Lower leg skin (tissue), 3 donors: ENCODE data around the gene ITGA11.

Source experiments
- POLR2A ChIP-seq, 2 donors: fragments of 450-650 bp; IDR thresholded peaks; one replicate each; pipeline ENCODE4 v1.6.1; 2016 to 2017; ENCODE audit warnings: antibody characterized with exemption in 2 of 2, mild to moderate bottlenecking in 1 of 2, moderate library complexity in 1 of 2
- TF ChIP-seq, protein P1 (sequence below), 3 donors: fragments of 450-650 bp; IDR thresholded peaks; one replicate each; pipeline ENCODE4 v1.5.1; 2016; ENCODE audit warnings: antibody characterized with exemption in 3 of 3, mild to moderate bottlenecking in 3 of 3, moderate library complexity in 2 of 3

DNA sequence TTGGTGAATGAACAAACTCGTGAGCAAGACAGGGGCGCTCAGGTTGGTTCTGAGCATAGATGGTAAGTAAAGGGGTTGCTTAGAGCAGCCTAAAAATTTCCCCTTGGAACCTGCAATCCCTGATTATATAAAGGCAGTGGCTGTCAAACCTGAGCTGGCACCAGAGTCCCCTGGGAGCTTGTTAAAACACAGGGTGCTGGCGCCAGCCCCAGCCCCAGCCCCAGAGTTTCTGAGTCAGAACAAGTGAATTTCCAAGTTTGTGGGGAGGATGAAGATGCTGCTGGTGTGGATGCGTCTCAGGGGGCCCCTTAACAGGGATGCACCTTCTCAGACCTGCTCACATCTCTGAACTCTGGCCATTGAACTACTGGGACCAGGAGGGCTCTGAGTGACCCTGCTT lies 106.2 kb downstream of the ITGA11 start:
- TF ChIP-seq, protein P1, sequence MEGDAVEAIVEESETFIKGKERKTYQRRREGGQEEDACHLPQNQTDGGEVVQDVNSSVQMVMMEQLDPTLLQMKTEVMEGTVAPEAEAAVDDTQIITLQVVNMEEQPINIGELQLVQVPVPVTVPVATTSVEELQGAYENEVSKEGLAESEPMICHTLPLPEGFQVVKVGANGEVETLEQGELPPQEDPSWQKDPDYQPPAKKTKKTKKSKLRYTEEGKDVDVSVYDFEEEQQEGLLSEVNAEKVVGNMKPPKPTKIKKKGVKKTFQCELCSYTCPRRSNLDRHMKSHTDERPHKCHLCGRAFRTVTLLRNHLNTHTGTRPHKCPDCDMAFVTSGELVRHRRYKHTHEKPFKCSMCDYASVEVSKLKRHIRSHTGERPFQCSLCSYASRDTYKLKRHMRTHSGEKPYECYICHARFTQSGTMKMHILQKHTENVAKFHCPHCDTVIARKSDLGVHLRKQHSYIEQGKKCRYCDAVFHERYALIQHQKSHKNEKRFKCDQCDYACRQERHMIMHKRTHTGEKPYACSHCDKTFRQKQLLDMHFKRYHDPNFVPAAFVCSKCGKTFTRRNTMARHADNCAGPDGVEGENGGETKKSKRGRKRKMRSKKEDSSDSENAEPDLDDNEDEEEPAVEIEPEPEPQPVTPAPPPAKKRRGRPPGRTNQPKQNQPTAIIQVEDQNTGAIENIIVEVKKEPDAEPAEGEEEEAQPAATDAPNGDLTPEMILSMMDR (IDR thresholded peaks at IDR 0.05), result no peak
- no peak for TF ChIP-seq POLR2A (IDR thresholded peaks at IDR 0.05)
